ENCODE measurements around the gene ZNF888.

GRCh38 chr19:52961981-52962380 is 38.8 kb upstream of the ZNF888 start:
- TF ChIP-seq CTCF (IDR thresholded peaks at IDR 0.05; ENCODE audit: poor library complexity, severe bottlenecking) (no peak), POLR2AphosphoS5 (IDR thresholded peaks at IDR 0.05) (no peak), EP300 (conservative IDR thresholded peaks at IDR 0.05; ENCODE audit: poor library complexity, severe bottlenecking) (no peak), EZH2 (IDR thresholded peaks at IDR 0.05; ENCODE audit: borderline replicate concordance, insufficient read depth, low read length, poor library complexity, severe bottlenecking) (no peak), REST (IDR thresholded peaks at IDR 0.05; ENCODE audit: borderline replicate concordance) (no peak), RAD21 (conservative IDR thresholded peaks at IDR 0.05) (no peak), SMC3 (conservative IDR thresholded peaks at IDR 0.05; ENCODE audit: poor library complexity) (no peak)

Measured in neural cell (in vitro differentiated cells).